Keratinocyte (primary cell): ENCODE measurements around the gene CCSER1. TPM values are rescaled to one million over a fixed set of nuclear protein-coding genes. Genes with fewer than 3 reads are reported as not detected.

Experiments used
- DNase-seq: peaks from one replicate; pipeline ENCODE4 v3.0.0-alpha.2; 2011; ENCODE audit warnings: low read depth, missing footprints, low spot score
- FAIRE-seq: peaks from 2 replicates; lab custom pipeline; 2011; peaks lifted over from hg19 to GRCh38; lab: Jason Lieb, UNC
- H2AFZ ChIP-seq: 2 replicates; pipeline ENCODE4 v1.6.0; 2012; ENCODE audit warnings: low read length, control low read depth, inconsistent platforms; ENCODE audit not compliant: control insufficient read depth
- H3K27ac ChIP-seq: 2 replicates; pipeline ENCODE4 v1.5.1; 2011; ENCODE audit warnings: low read length; ENCODE audit not compliant: control insufficient read depth, insufficient read depth
- H3K27me3 ChIP-seq: 3 replicates; pipeline ENCODE4 v1.6.0; 2011; ENCODE audit warnings: low read length; ENCODE audit not compliant: control insufficient read depth, insufficient read depth; ENCODE audit errors: extremely low read depth
- H3K36me3 ChIP-seq, 2 experiments: 2 replicates in 1 of 2; 3 replicates in 1 of 2; pipeline ENCODE4 v1.5.1; 2011; ENCODE audit warnings: low read length in 2 of 2, mild to moderate bottlenecking in 1 of 2; ENCODE audit not compliant: control insufficient read depth in 2 of 2, insufficient read depth in 2 of 2; ENCODE audit errors: extremely low read depth in 1 of 2
- H3K4me1 ChIP-seq: 3 replicates; pipeline ENCODE4 v1.5.1; 2011; ENCODE audit warnings: low read length; ENCODE audit not compliant: control insufficient read depth, insufficient read depth; ENCODE audit errors: extremely low read depth
- H3K4me2 ChIP-seq: 3 replicates; pipeline ENCODE4 v1.6.0; 2011; ENCODE audit warnings: low read depth, low read length; ENCODE audit not compliant: control insufficient read depth, insufficient read depth; ENCODE audit errors: extremely low read depth
- H3K4me3 ChIP-seq, 3 experiments: fragments of 200-600 bp in 1 of 3; sonication (generic) in 1 of 3; 2 replicates in 2 of 3; 3 replicates in 1 of 3; pipeline ENCODE4 v1.5.1; 2011 to 2016; ENCODE audit warnings: low read length in 3 of 3, mild to moderate bottlenecking in 3 of 3, control low read depth in 2 of 3, inconsistent platforms in 1 of 3, low read depth in 1 of 3, mixed read lengths in 1 of 3, mixed run types in 1 of 3, moderate library complexity in 1 of 3; ENCODE audit not compliant: control insufficient read depth in 2 of 3, insufficient read depth in 2 of 3; ENCODE audit errors: extremely low read depth in 1 of 3
- H3K79me2 ChIP-seq: 2 replicates; pipeline ENCODE4 v1.6.0; 2012; ENCODE audit warnings: low read length; ENCODE audit not compliant: control insufficient read depth, insufficient read depth
- H3K9ac ChIP-seq: 3 replicates; pipeline ENCODE4 v1.6.0; 2011; ENCODE audit warnings: low read length; ENCODE audit not compliant: control insufficient read depth, insufficient read depth; ENCODE audit errors: extremely low read depth
- H3K9me1 ChIP-seq: 3 replicates; pipeline ENCODE4 v1.6.0; 2011; ENCODE audit warnings: low read length; ENCODE audit not compliant: control insufficient read depth, insufficient read depth; ENCODE audit errors: extremely low read depth
- H3K9me3 ChIP-seq: 2 replicates; pipeline ENCODE4 v1.5.1; 2012; ENCODE audit warnings: low read depth, low read length; ENCODE audit not compliant: control insufficient read depth
- H4K20me1 ChIP-seq: 3 replicates; pipeline ENCODE4 v1.6.0; 2011; ENCODE audit warnings: low read length; ENCODE audit not compliant: control insufficient read depth, insufficient read depth; ENCODE audit errors: extremely low read depth
- EZH2 ChIP-seq: IDR thresholded peaks from one replicate; pipeline ENCODE4 v1.6.1; 2012; ENCODE audit warnings: inconsistent platforms, mild to moderate bottlenecking, low read length, moderate library complexity
- dilution Hi-C: fragments of 300-500 bp; cut with MboI; formaldehyde crosslinking; loops from one replicate; pipeline ENCODE4 v1.7.0; 2020; ENCODE audit warnings: low sequenced_read_pairs; ENCODE audit not compliant: extremely low pct_ligation_motif_present
- polyA plus RNA-seq, 5 experiments: library from polyadenylated mRNA; depleted of rRNA in 3 of 5; stranded (reverse) in 3 of 5; stranded (forward) in 1 of 5; unstranded in 1 of 5; fragments of >200 nt; gene quantifications; 1 replicate in 1 of 5; 2 replicates in 3 of 5; 3 replicates in 1 of 5; pipeline versions ENCODE4 v1.2.1 to v1.2.3, GENCODE V29; 2011 to 2012; ENCODE audit warnings: missing spikeins in 2 of 5, low read depth in 1 of 5, low replicate concordance in 1 of 5
- TF ChIP-seq, protein P1 (sequence below), 3 experiments: IDR thresholded peaks in 1 of 3; conservative IDR thresholded peaks in 1 of 3; optimal IDR thresholded peaks in 1 of 3; 2 replicates in 2 of 3; 3 replicates in 1 of 3; pipeline versions ENCODE3 to v1.5.1; 2011; ENCODE audit warnings: low read length in 3 of 3, mild to moderate bottlenecking in 3 of 3, moderate library complexity in 2 of 3, control low read depth in 1 of 3, inconsistent platforms in 1 of 3; ENCODE audit not compliant: insufficient read depth in 2 of 3; ENCODE audit errors: extremely low read depth in 1 of 3

Gene CCSER1
- polyA plus RNA-seq, 1 donor (not counting 4 experiments of a cell fraction or from before 2014, with no cell fraction given), result 1.2 TPM

DNA sequence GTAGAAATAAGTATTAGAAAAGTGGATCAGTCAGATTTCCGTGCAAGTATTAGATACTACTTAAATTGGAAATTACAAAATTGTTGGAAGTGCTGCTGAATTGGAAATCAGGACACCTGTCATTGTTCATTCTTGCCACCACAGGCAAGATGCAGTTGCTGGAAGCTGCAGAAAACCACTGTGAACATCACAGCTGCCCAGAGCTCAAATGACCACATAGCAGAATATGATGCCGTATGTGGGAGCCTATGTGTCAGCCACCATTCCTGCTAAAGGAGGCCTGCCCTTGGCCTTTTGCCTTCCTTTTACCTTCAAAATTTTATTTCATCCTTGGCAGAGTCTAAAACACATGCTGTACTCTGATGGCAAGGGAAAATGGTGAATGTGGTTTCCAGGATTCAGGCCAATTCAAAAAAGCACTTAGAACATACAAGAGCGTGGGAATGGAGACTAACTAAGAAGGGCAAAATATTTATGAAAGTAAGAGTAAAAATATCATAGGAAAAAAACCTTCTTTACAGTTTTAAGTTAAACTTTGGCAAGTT is 1171.0 kb downstream of the CCSER1 start:
- no peak overlapping the region for H2AFZ ChIP-seq
- H3K9ac ChIP-seq, result no peak overlapping the region
- no peak for DNase-seq
- dilution Hi-C loops, result no loop called here
- TF ChIP-seq, protein P1, sequence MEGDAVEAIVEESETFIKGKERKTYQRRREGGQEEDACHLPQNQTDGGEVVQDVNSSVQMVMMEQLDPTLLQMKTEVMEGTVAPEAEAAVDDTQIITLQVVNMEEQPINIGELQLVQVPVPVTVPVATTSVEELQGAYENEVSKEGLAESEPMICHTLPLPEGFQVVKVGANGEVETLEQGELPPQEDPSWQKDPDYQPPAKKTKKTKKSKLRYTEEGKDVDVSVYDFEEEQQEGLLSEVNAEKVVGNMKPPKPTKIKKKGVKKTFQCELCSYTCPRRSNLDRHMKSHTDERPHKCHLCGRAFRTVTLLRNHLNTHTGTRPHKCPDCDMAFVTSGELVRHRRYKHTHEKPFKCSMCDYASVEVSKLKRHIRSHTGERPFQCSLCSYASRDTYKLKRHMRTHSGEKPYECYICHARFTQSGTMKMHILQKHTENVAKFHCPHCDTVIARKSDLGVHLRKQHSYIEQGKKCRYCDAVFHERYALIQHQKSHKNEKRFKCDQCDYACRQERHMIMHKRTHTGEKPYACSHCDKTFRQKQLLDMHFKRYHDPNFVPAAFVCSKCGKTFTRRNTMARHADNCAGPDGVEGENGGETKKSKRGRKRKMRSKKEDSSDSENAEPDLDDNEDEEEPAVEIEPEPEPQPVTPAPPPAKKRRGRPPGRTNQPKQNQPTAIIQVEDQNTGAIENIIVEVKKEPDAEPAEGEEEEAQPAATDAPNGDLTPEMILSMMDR (optimal IDR thresholded peaks at IDR 0.05 in 1 of 3, IDR thresholded peaks at IDR 0.05 in 1 of 3, conservative IDR thresholded peaks at IDR 0.05 in 1 of 3; ENCODE audit: extremely low read depth in 1 of 3, insufficient read depth in 2 of 3, low read length in 3 of 3), result no peak
- no peak for TF ChIP-seq EZH2
- no peak overlapping the region for H3K4me2 ChIP-seq
- H3K27ac ChIP-seq, result no peak overlapping the region
- no peaks in the 10 kb centered on the region for H3K79me2 ChIP-seq
- no peaks in the 10 kb centered on the region for H3K9me3 ChIP-seq
- H3K36me3 ChIP-seq, result no peaks in the 10 kb centered on the region
- H3K4me1 ChIP-seq, result no peaks in the 10 kb centered on the region
- no peaks in the 10 kb centered on the region for H4K20me1 ChIP-seq
- no peaks in the 10 kb centered on the region for H3K9me1 ChIP-seq
- no peak overlapping the region for H3K4me3 ChIP-seq
- no peak for FAIRE-seq
- no peaks in the 10 kb centered on the region for H3K27me3 ChIP-seq

DNA sequence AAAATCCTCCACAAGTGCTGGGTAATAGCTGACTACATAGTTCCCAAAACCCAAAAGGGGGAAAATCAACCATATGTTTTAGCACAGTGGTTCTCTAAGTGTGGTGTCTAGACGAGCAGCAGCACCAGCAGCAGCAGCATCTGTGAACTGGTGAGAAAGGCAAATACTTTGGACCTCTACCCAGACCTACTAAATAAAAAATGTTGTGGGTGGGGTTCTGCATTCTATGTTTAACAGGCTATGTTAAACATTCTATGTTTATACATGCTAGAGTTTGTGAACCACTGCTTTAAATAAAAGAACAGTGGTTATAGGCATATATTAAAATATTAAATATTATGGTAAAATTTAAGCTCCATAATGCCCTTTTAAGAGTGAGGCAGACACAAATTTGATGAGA is 1171.6 kb downstream of the CCSER1 start:
- Histone ChIP-seq H2AFZ (no peak overlapping the region), H3K27me3 (no peaks in the 10 kb centered on the region), H3K36me3 (no peaks in the 10 kb centered on the region), H3K4me3 (no peak overlapping the region), H3K27ac (no peak overlapping the region), H4K20me1 (no peaks in the 10 kb centered on the region), H3K4me2 (no peak overlapping the region), H3K9me3 (no peaks in the 10 kb centered on the region), H3K9ac (no peak overlapping the region), H3K4me1 (no peaks in the 10 kb centered on the region), H3K79me2 (no peaks in the 10 kb centered on the region), H3K9me1 (no peaks in the 10 kb centered on the region)
- DNase-seq, result no peak
- dilution Hi-C loops, result no loop called here
- no peak for TF ChIP-seq EZH2
- no peak for FAIRE-seq

DNA sequence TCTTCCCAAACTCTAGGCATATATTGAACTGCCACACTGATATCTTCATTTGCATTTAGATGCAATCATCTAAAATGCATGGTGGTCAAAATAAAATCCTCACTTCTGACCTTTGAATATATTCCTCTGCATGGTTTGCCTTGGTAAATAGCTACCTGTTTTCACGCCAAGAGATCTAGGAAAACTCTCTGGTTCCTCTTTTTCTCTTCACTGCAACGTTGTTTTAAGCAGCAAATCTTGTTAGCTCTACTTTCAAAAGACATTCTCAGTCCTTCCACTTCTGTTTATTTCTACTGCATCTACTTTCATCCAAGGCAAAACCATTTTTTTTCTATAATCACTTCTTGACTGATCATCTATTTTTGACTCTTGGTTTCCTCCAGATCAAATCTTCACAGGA is 1174.9 kb downstream of the CCSER1 start:
- Histone ChIP-seq H3K27me3 (no peaks in the 10 kb centered on the region), H3K4me1 (no peaks in the 10 kb centered on the region), H3K79me2 (no peaks in the 10 kb centered on the region), H3K4me3 (no peak overlapping the region), H3K9me1 (no peaks in the 10 kb centered on the region), H3K27ac (no peak overlapping the region), H3K9me3 (no peaks in the 10 kb centered on the region), H4K20me1 (no peaks in the 10 kb centered on the region), H2AFZ (no peak overlapping the region), H3K4me2 (no peak overlapping the region), H3K9ac (no peak overlapping the region), H3K36me3 (no peaks in the 10 kb centered on the region)
- no peak for FAIRE-seq
- no peak for DNase-seq
- TF ChIP-seq EZH2, result no peak
- dilution Hi-C loops, result no loop called here
